ENCODE data around the gene MCEMP1.

GRCh38 chr19:7672522-7672921, 4.4 kb upstream of the MCEMP1 start:
- TF ChIP-seq CTCF (IDR thresholded peaks at IDR 0.05; ENCODE audit: poor library complexity) (no peak), EZH2phosphoT487 (IDR thresholded peaks at IDR 0.05; ENCODE audit: low read depth, severe bottlenecking, unreplicated experiment) (no peak), EZH2 (IDR thresholded peaks at IDR 0.05; ENCODE audit: borderline replicate concordance) (no peak)
